Skin epidermis (tissue), 12 donors: ENCODE results near the gene PGA3.
"Not testable (repeated sequence)": the region's sequence is repeated elsewhere in the genome, so short reads cannot be mapped to it uniquely, and the experiment has no call there.

Source experiments
- H3K27ac ChIP-seq, 21 experiments: fragments of 200-600 bp; sonication (generic) in 11 of 21; one replicate each; pipeline ENCODE4 v1.5.0; 2020; ENCODE audit warnings: mild to moderate bottlenecking in 3 of 21, inconsistent platforms in 2 of 21, moderate library complexity in 2 of 21
- H3K4me3 ChIP-seq, 7 experiments: fragments of 200-600 bp; sonication (generic) in 2 of 7; one replicate each; pipeline ENCODE4 v1.5.0; 2020; ENCODE audit warnings: inconsistent platforms in 2 of 7, mild to moderate bottlenecking in 2 of 7, moderate library complexity in 1 of 7

The PGA3 gene

GRCh38 chr11:61241526-61241925 lies 38.2 kb downstream of the PGA3 start:
- H3K27ac ChIP-seq, H3K4me3 ChIP-seq: not testable (repeated sequence)

- not testable (repeated sequence) for H3K4me3 ChIP-seq, H3K27ac ChIP-seq
Observed at GRCh38 chr11:61245284-61245964, 42.1 kb downstream of the PGA3 start.

GRCh38 chr11:61248071-61248470 lies 44.8 kb downstream of the PGA3 start:
- H3K4me3 ChIP-seq, H3K27ac ChIP-seq: not testable (repeated sequence)

GRCh38 chr11:61249201-61249600 lies 45.9 kb downstream of the PGA3 start:
- not testable (repeated sequence) for H3K27ac ChIP-seq, H3K4me3 ChIP-seq

DNA sequence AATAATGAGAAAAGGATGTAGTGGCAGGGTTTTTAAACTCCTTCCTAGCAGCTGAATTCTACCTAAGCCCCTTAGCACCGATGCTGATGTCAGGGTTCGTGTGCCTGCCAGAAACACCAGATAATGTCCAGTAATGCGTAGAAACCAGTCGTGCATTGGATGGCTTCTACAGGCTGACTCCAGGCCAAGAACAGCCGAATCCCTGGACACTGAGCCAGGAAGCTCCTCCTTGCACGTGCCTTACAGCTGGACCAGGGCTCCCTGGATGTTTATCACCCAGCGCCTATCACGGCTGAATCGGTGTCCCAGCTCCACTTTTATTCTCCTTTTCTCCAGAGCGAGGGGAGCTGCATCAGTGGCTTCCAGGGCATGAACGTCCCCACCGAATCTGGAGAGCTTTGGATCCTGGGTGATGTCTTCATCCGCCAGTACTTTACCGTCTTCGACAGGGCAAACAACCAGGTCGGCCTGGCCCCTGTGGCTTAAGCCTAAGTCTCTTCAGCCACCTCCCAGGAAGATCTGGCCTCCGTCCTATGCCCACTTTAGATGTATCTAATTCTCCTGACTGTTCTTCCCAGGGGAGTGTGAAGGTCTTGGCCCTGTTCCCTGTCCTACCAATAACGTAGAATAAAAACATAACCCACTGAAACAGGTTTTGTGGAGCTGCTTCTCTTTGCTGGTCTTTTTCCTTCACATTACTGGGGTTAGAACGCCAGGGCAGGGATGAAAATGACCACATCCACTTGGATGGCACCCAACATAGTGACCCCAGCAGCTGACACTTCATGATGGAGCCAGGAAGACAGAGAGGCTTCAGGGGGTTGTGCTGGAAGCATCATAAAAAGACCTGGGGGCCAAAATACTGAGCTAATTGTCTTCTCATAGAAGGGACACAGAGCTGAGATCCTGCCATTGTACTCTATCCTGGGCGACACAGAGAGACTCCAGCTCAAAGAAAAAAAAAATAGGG lies 47.8 kb downstream of the PGA3 start:
- H3K27ac ChIP-seq, H3K4me3 ChIP-seq: not testable (repeated sequence)

- H3K27ac ChIP-seq, H3K4me3 ChIP-seq: not testable (repeated sequence)
Observed at GRCh38 chr11:61252332-61252731, 49.0 kb downstream of the PGA3 start.

- H3K4me3 ChIP-seq = no peak overlapping the region
- H3K27ac ChIP-seq = no peak overlapping the region
Observed at GRCh38 chr11:61254403-61255025, 51.2 kb downstream of the PGA3 start.

GRCh38 chr11:61256710-61257482 lies 53.6 kb downstream of the PGA3 start:
- no peak overlapping the region for H3K4me3 ChIP-seq
- H3K27ac ChIP-seq = no peak overlapping the region

DNA sequence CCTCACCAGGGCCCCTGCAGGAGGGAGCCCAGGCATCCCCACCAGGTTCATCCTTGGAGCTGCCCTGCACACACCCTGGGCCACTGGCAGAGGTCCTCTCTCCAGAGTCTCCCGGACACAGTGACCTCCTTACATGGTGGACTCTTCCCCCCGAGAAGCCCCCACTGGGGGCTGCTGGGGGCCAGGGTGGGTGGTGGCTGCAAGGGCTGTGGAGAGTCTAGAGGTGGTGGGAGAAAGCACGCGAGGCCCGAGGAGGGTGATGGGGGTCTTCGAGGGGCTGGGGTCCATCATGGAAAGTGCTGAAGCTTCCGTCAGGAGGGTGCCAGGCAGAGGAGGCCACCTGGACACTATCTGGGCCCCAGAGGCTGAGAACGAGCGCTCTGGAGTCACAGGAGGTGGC lies 55.2 kb downstream of the PGA3 start:
- Histone ChIP-seq H3K27ac (no peak overlapping the region), H3K4me3 (no peak overlapping the region)

GRCh38 chr11:61259363-61259762 lies 56.0 kb downstream of the PGA3 start:
- Histone ChIP-seq H3K4me3 (no peak overlapping the region), H3K27ac (no peak overlapping the region)
